ENCODE data around the gene CNTNAP5.

CNTNAP5 gene

DNA sequence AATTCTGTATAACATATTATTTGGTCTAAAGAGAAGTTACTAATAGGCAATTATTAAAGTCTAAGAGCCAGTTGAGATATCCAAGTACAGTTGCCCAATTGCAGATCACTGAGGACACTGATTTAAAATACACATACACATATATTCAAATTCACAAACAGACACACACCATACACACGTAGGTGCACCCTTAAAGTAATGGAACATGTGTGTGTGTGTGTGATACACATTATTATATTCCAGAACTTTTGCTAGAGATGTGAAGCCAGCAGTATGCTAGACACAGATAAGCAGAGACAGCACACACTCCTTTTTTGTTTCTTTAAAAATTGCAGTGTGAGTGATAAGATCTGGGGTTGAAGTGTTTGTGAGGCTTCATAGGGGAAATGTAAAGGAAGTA is 292.5 kb downstream of the CNTNAP5 start:
- Histone ChIP-seq H3K36me3 (replicated peaks; ENCODE audit: insufficient read depth, low read length) (no peaks in the 10 kb centered on the region), H3K9ac (ENCODE audit: low read length) (no peak overlapping the region), H3K4me1 (ENCODE audit: low read length) (no peaks in the 10 kb centered on the region), H2AFZ (ENCODE audit: low read length) (no peak overlapping the region), H3K27me3 (replicated peaks; ENCODE audit: insufficient read depth, low read length) (no peaks in the 10 kb centered on the region), H3K9me2 (replicated peaks; ENCODE audit: insufficient read depth, low read length) (no peaks in the 10 kb centered on the region), H3K9me3 (replicated peaks; ENCODE audit: insufficient read depth, low read length) (no peaks in the 10 kb centered on the region), H3K79me2 (ENCODE audit: low read length) (no peaks in the 10 kb centered on the region), H4K20me1 (ENCODE audit: insufficient read depth, low read length) (no peaks in the 10 kb centered on the region), H3K4me2 (ENCODE audit: low read depth, low read length) (no peak overlapping the region), H3K27ac (ENCODE audit: low read length) (no peak overlapping the region), H3F3A (ENCODE audit: insufficient read depth, low read length) (no peaks in the 10 kb centered on the region), H3K4me3 (ENCODE audit: low read length) (no peak overlapping the region)
- no peak for TF ChIP-seq EZH2phosphoT487 (IDR thresholded peaks at IDR 0.05; ENCODE audit: low read length)
- no peak for TF ChIP-seq CTCF (IDR thresholded peaks at IDR 0.05; ENCODE audit: low read length)
- no peak for TF ChIP-seq EZH2 (optimal IDR thresholded peaks at IDR 0.05; ENCODE audit: low read depth, low read length)
- DNase-seq, result no peak

GRCh38 chr2:124318913-124319312 is 293.8 kb downstream of the CNTNAP5 start:
- H3K27me3 ChIP-seq (replicated peaks; ENCODE audit: insufficient read depth, low read length), result no peaks in the 10 kb centered on the region
- no peak overlapping the region for H3K4me3 ChIP-seq (ENCODE audit: low read length)
- TF ChIP-seq EZH2 (optimal IDR thresholded peaks at IDR 0.05; ENCODE audit: low read depth, low read length) (no peak), EZH2phosphoT487 (IDR thresholded peaks at IDR 0.05; ENCODE audit: low read length) (no peak), CTCF (IDR thresholded peaks at IDR 0.05; ENCODE audit: low read length) (no peak)
- H3K4me1 ChIP-seq (ENCODE audit: low read length), result no peaks in the 10 kb centered on the region
- no peak overlapping the region for H3K9ac ChIP-seq (ENCODE audit: low read length)
- no peak overlapping the region for H2AFZ ChIP-seq (ENCODE audit: low read length)
- H3F3A ChIP-seq (ENCODE audit: insufficient read depth, low read length), result no peaks in the 10 kb centered on the region
- no peak overlapping the region for H3K4me2 ChIP-seq (ENCODE audit: low read depth, low read length)
- H4K20me1 ChIP-seq (ENCODE audit: insufficient read depth, low read length), result no peaks in the 10 kb centered on the region
- DNase-seq, result no peak
- no peak overlapping the region for H3K27ac ChIP-seq (ENCODE audit: low read length)
- H3K9me2 ChIP-seq (replicated peaks; ENCODE audit: insufficient read depth, low read length), result no peaks in the 10 kb centered on the region
- no peaks in the 10 kb centered on the region for H3K36me3 ChIP-seq (replicated peaks; ENCODE audit: insufficient read depth, low read length)
- H3K9me3 ChIP-seq (replicated peaks; ENCODE audit: insufficient read depth, low read length), result no peaks in the 10 kb centered on the region
- no peaks in the 10 kb centered on the region for H3K79me2 ChIP-seq (ENCODE audit: low read length)

DNA sequence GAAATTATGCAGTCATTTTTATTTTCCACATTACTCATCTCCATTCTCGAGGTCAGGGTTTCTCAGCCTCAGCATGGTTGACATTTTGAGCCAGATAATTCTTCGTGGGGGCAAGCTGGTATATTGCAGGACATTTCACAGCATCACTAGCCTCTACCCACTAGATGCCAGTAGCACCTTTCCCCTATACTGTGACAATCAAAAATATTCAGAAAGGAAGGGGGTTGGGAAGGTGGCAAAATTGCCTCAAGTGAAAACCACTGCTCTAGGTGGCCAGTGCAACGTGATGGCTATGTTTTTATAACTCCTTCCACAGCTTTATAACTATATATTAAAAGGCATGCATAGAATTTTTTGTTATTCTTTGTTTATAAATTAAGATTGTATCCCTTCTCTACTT is 294.5 kb downstream of the CNTNAP5 start:
- H3K9ac ChIP-seq (ENCODE audit: low read length), result no peak overlapping the region
- no peak for DNase-seq
- H3K4me1 ChIP-seq (ENCODE audit: low read length), result no peaks in the 10 kb centered on the region
- H3K4me3 ChIP-seq (ENCODE audit: low read length), result no peak overlapping the region
- H4K20me1 ChIP-seq (ENCODE audit: insufficient read depth, low read length), result no peaks in the 10 kb centered on the region
- no peaks in the 10 kb centered on the region for H3K27me3 ChIP-seq (replicated peaks; ENCODE audit: insufficient read depth, low read length)
- no peaks in the 10 kb centered on the region for H3K9me3 ChIP-seq (replicated peaks; ENCODE audit: insufficient read depth, low read length)
- no peak overlapping the region for H3K27ac ChIP-seq (ENCODE audit: low read length)
- H2AFZ ChIP-seq (ENCODE audit: low read length), result no peak overlapping the region
- H3K9me2 ChIP-seq (replicated peaks; ENCODE audit: insufficient read depth, low read length), result no peaks in the 10 kb centered on the region
- TF ChIP-seq EZH2 (optimal IDR thresholded peaks at IDR 0.05; ENCODE audit: low read depth, low read length) (no peak), EZH2phosphoT487 (IDR thresholded peaks at IDR 0.05; ENCODE audit: low read length) (no peak), CTCF (IDR thresholded peaks at IDR 0.05; ENCODE audit: low read length) (no peak)
- no peaks in the 10 kb centered on the region for H3F3A ChIP-seq (ENCODE audit: insufficient read depth, low read length)
- no peaks in the 10 kb centered on the region for H3K36me3 ChIP-seq (replicated peaks; ENCODE audit: insufficient read depth, low read length)
- H3K79me2 ChIP-seq (ENCODE audit: low read length), result no peaks in the 10 kb centered on the region
- no peak overlapping the region for H3K4me2 ChIP-seq (ENCODE audit: low read depth, low read length)

All from MM.1S (cell line).